ENCODE measurements around the gene POLQ. TPM values are rescaled to one million over a fixed set of nuclear protein-coding genes. Genes with fewer than 3 reads are reported as not detected.

POLQ gene
- total and polyA plus RNA-seq, 10 of the 15 experiments (the other 5 are each of a cell fraction or from before 2014, with no cell fraction given), result 3.3 to 22.4 (median 15.9) TPM

GRCh38 chr3:121493431-121493830 is 52.4 kb downstream of the POLQ start (continued):
- TF ChIP-seq, protein P1, sequence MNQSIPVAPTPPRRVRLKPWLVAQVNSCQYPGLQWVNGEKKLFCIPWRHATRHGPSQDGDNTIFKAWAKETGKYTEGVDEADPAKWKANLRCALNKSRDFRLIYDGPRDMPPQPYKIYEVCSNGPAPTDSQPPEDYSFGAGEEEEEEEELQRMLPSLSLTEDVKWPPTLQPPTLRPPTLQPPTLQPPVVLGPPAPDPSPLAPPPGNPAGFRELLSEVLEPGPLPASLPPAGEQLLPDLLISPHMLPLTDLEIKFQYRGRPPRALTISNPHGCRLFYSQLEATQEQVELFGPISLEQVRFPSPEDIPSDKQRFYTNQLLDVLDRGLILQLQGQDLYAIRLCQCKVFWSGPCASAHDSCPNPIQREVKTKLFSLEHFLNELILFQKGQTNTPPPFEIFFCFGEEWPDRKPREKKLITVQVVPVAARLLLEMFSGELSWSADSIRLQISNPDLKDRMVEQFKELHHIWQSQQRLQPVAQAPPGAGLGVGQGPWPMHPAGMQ (IDR thresholded peaks at IDR 0.05; ENCODE audit: borderline replicate concordance), result no peak

GRCh38 chr3:121491683-121492320 is 54.0 kb downstream of the POLQ start:
- H3K36me3 ChIP-seq (ENCODE audit: control insufficient read depth in 2 of 2, insufficient read depth in 2 of 2, low read length in 1 of 2), result peaks cover 3 to 5% of the 10 kb centered on the region in 2 experiments; a peak in 3 of 4 replicates
- BruUV-seq (replicated peaks), result no TSS peak
- no peaks in the 10 kb centered on the region for H4K20me1 ChIP-seq (ENCODE audit: control insufficient read depth, insufficient read depth)
- CTCF ChIA-PET, result interaction anchor here (1.2 kb wide), 1 partner anchor 71 kb away, joined by 3 read pairs; no protein-coding TSS in a partner anchor
- H3K9me3 ChIP-seq (replicated peaks; ENCODE audit: control insufficient read depth, insufficient read depth, low read length), result no peaks in the 10 kb centered on the region
- no peak for TF ChIP-seq ZNF384 (IDR thresholded peaks at IDR 0.05; ENCODE audit: borderline replicate concordance, low read depth, low read length)
- no peaks in the 10 kb centered on the region for H3K27me3 ChIP-seq (replicated peaks in 1 of 2; ENCODE audit: control insufficient read depth in 2 of 2, insufficient read depth in 2 of 2, low read length in 1 of 2)
- WGBS (ENCODE audit: insufficient coverage, insufficient replicate concordance, low lambda C conversion rate, missing lambda C conversion rate), result 96% methylated on average over 7 of the region's 7 CpGs
- no peaks in the 10 kb centered on the region for H3K4me1 ChIP-seq (ENCODE audit: control insufficient read depth, insufficient read depth, low read length)
- no peak overlapping the region for H3K27ac ChIP-seq (ENCODE audit: control insufficient read depth, insufficient read depth)
- intact Hi-C loops (cut with micrococcal nuclease; ENCODE audit: unreplicated experiment), result no loop called here
- ATAC-seq (no peak), FAIRE-seq (no peak), DNase-seq (ENCODE audit: low read depth, low spot score) (no peak)
- no peak overlapping the region for H3K4me3 ChIP-seq
- in situ Hi-C loops (cut with MboI), result no loop called here
- SMC1A ChIA-PET (ENCODE audit: uncharacterized antibody, unreplicated experiment), result no interaction called here
- H2AFZ ChIP-seq (ENCODE audit: control insufficient read depth, low read depth, low read length), result no peak overlapping the region
- H3K79me2 ChIP-seq (ENCODE audit: control insufficient read depth, insufficient read depth, low read length), result no peaks in the 10 kb centered on the region
- H3K9ac ChIP-seq (ENCODE audit: control insufficient read depth, insufficient read depth, low read length), result no peak overlapping the region
- RAD21 ChIA-PET (ENCODE audit: unreplicated experiment), result interaction anchor here (0.5 kb wide), 1 partner anchor 934 kb away, joined by 3 read pairs; no protein-coding TSS in a partner anchor
- POLR2A ChIA-PET, result interaction anchor here (0.6 kb wide), 2 partner anchors 53 to 1372 kb away, joined by 4 read pairs; no protein-coding TSS in a partner anchor
- no peak overlapping the region for H3K4me2 ChIP-seq (ENCODE audit: control insufficient read depth, insufficient read depth)

- no peak overlapping the region for H3K9ac ChIP-seq (ENCODE audit: control insufficient read depth, insufficient read depth, low read length)
- H4K20me1 ChIP-seq (ENCODE audit: control insufficient read depth, insufficient read depth), result no peaks in the 10 kb centered on the region
- H2AFZ ChIP-seq (ENCODE audit: control insufficient read depth, low read depth, low read length), result no peak overlapping the region
- H3K27ac ChIP-seq (ENCODE audit: control insufficient read depth, insufficient read depth), result no peak overlapping the region
- CTCF ChIA-PET, result no interaction called here
- no peaks in the 10 kb centered on the region for H3K4me1 ChIP-seq (ENCODE audit: control insufficient read depth, insufficient read depth, low read length)
- FAIRE-seq (no peak), DNase-seq (ENCODE audit: low read depth, low spot score) (no peak), ATAC-seq (no peak)
- H3K9me3 ChIP-seq (replicated peaks; ENCODE audit: control insufficient read depth, insufficient read depth, low read length), result no peaks in the 10 kb centered on the region
- intact Hi-C loops (cut with micrococcal nuclease; ENCODE audit: unreplicated experiment), result no loop called here
- WGBS (ENCODE audit: insufficient coverage, insufficient replicate concordance, low lambda C conversion rate, missing lambda C conversion rate), result 100% methylated on average over 6 of the region's 6 CpGs
- H3K36me3 ChIP-seq (ENCODE audit: control insufficient read depth in 2 of 2, insufficient read depth in 2 of 2, low read length in 1 of 2), result peaks cover 2 to 5% of the 10 kb centered on the region in 2 experiments; a peak in 3 of 4 replicates
- no peak overlapping the region for H3K4me3 ChIP-seq
- H3K79me2 ChIP-seq (ENCODE audit: control insufficient read depth, insufficient read depth, low read length), result no peaks in the 10 kb centered on the region
- TF ChIP-seq FOS (IDR thresholded peaks at IDR 0.05; ENCODE audit: borderline replicate concordance, extremely low read depth, insufficient read length) (no peak), MEF2A (IDR thresholded peaks at IDR 0.05; ENCODE audit: insufficient read depth, low read depth, low read length) (no peak), ZSCAN29 (IDR thresholded peaks at IDR 0.05) (no peak), YBX1 (IDR thresholded peaks at IDR 0.05) (no peak), GATAD2B (conservative IDR thresholded peaks at IDR 0.05; ENCODE audit: low read depth) (no peak), TBL1XR1 (IDR thresholded peaks at IDR 0.05; ENCODE audit: low read depth, low read length) (no peak)
- no TSS peak for BruUV-seq (replicated peaks)
- in situ Hi-C loops (cut with MboI), result no loop called here
- SMC1A ChIA-PET (ENCODE audit: uncharacterized antibody, unreplicated experiment), result no interaction called here
- POLR2A ChIA-PET, result no interaction called here
- RAD21 ChIA-PET (ENCODE audit: unreplicated experiment), result no interaction called here
- no peak overlapping the region for H3K4me2 ChIP-seq (ENCODE audit: control insufficient read depth, insufficient read depth)
- H3K27me3 ChIP-seq (replicated peaks in 1 of 2; ENCODE audit: control insufficient read depth in 2 of 2, insufficient read depth in 2 of 2, low read length in 1 of 2), result no peaks in the 10 kb centered on the region
Measured at GRCh38 chr3:121490161-121490560, 55.6 kb downstream of the POLQ start.

All from GM12878 (cell line).